ENCODE data around the gene ZNF30.

ZNF30 gene

DNA sequence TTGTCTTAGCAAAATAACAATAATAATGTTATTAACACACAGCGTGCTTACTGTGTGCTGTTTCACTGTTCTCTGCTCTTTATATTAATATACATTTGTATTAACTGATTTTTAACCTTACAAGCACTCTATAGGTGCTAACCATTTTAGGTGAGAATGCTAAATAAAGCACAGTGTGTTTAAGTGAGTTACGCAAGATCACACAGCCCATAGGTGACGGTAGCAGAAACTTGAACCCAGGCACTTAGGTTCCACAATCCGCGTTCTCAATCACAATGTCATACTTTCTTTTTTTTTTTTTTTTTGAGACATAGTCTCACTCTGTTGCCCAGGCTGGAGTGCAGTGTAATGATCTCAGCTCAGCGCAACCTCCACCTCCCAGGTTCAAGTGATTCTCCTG is 5.8 kb downstream of the ZNF30 start:
- in situ Hi-C loops (cut with MboI; ENCODE audit: low pct_unique_long_range_greater_than_20kb, low sequenced_read_pairs, unreplicated experiment): no loop called here
- TF ChIP-seq, protein P1, sequence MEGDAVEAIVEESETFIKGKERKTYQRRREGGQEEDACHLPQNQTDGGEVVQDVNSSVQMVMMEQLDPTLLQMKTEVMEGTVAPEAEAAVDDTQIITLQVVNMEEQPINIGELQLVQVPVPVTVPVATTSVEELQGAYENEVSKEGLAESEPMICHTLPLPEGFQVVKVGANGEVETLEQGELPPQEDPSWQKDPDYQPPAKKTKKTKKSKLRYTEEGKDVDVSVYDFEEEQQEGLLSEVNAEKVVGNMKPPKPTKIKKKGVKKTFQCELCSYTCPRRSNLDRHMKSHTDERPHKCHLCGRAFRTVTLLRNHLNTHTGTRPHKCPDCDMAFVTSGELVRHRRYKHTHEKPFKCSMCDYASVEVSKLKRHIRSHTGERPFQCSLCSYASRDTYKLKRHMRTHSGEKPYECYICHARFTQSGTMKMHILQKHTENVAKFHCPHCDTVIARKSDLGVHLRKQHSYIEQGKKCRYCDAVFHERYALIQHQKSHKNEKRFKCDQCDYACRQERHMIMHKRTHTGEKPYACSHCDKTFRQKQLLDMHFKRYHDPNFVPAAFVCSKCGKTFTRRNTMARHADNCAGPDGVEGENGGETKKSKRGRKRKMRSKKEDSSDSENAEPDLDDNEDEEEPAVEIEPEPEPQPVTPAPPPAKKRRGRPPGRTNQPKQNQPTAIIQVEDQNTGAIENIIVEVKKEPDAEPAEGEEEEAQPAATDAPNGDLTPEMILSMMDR (IDR thresholded peaks at IDR 0.05; ENCODE audit: extremely low read depth, insufficient read depth, missing control alignments): no peak
- DNase-seq (ENCODE audit: low spot score): no peak

DNA sequence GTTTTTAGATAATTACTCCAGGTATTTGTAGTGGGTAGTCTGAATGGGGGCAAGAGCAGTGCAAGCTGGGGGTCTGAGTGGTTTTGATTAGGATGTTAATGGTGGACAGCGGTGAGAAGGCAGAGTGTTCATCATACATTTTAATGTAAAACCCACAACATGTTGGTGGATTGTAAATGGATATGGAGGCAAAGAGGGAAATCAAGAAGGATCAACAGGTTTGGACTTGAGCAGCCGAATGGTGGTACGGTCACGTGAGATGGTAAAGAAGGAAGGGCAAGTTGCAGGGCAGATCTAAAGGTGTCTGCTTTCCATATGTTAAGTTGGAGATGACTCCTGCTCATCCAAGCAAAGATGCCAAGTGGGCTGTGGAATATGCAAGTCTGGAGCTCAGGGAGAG is 9.5 kb downstream of the ZNF30 start:
- DNase-seq (ENCODE audit: low spot score): no peak
- TF ChIP-seq, protein P1 (IDR thresholded peaks at IDR 0.05; ENCODE audit: extremely low read depth, insufficient read depth, missing control alignments): no peak
- in situ Hi-C loops (cut with MboI; ENCODE audit: low pct_unique_long_range_greater_than_20kb, low sequenced_read_pairs, unreplicated experiment): no loop called here

DNA sequence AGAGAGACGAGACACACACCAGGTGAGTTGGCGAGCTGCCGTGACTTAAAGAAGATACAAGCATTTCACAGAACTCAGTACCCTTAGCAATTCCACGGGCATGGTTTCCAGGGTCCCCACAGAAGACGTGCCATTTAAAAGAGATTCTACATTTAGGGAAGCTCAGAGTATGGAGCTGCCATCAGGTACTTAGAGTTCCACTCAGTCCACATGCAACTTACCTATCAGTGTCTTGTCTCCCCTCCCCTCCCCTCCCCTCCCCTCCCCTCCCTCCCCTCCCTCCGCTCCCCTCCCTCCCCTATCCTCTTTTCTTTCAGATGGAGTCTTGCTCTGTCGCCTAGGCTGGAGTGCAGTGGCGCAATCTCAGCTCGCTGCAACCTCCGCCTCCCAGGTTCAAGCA is 12.2 kb downstream of the ZNF30 start:
- no peak for DNase-seq (ENCODE audit: low spot score)
- in situ Hi-C loops (cut with MboI; ENCODE audit: low pct_unique_long_range_greater_than_20kb, low sequenced_read_pairs, unreplicated experiment): no loop called here
- TF ChIP-seq, protein P1 (IDR thresholded peaks at IDR 0.05; ENCODE audit: extremely low read depth, insufficient read depth, missing control alignments): no peak

DNA sequence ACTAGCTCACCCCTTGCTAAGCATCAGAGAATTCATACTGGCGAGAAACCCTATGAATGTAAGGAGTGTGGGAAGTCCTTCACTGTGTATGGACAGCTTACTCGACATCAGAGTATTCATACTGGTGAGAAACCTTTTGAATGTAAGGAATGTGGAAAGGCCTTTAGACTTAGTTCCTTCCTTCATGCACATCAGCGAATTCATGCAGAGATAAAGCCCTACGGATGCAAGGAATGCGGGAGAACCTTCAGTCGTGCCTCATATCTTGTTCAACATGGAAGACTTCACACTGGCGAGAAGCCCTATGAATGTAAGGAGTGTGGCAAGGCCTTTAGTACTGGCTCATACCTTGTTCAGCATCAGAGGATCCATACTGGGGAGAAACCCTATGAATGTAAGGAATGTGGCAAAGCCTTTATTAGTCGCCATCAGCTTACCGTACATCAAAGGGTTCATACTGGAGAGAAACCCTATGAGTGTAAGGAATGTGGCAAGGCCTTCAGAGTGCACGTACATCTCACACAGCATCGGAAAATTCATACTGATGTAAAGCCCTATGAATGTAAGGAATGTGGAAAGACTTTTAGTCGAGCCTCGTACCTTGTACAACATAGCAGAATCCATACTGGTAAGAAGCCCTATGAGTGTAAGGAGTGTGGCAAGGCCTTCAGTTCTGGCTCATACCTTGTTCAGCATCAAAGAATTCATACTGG is 17.3 kb downstream of the ZNF30 start:
- in situ Hi-C loops (cut with MboI; ENCODE audit: low pct_unique_long_range_greater_than_20kb, low sequenced_read_pairs, unreplicated experiment): no loop called here
- DNase-seq (ENCODE audit: low spot score): no peak
- TF ChIP-seq, protein P1 (IDR thresholded peaks at IDR 0.05; ENCODE audit: extremely low read depth, insufficient read depth, missing control alignments): no peak

DNA sequence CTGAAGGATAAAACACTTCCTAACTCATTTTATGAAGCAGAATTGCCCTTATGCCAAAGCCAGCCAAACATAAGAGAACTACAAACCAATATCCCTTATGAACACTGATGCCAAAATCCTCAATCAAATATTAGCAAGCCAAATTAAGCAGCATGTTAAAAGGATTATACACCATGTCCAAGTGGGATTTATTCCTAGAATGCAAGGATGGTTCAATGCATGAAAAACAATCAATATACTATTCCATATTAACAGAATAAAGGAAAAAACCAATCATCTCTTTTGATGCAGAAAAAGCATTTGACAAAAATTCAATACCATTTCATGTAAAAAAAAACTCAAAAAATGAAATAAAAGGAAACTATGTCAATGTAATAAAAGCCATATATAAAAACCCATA is 26.4 kb downstream of the ZNF30 start:
- in situ Hi-C loops (cut with MboI; ENCODE audit: low pct_unique_long_range_greater_than_20kb, low sequenced_read_pairs, unreplicated experiment): no loop called here
- TF ChIP-seq, protein P1 (IDR thresholded peaks at IDR 0.05; ENCODE audit: extremely low read depth, insufficient read depth, missing control alignments): no peak
- no peak for DNase-seq (ENCODE audit: low spot score)

DNA sequence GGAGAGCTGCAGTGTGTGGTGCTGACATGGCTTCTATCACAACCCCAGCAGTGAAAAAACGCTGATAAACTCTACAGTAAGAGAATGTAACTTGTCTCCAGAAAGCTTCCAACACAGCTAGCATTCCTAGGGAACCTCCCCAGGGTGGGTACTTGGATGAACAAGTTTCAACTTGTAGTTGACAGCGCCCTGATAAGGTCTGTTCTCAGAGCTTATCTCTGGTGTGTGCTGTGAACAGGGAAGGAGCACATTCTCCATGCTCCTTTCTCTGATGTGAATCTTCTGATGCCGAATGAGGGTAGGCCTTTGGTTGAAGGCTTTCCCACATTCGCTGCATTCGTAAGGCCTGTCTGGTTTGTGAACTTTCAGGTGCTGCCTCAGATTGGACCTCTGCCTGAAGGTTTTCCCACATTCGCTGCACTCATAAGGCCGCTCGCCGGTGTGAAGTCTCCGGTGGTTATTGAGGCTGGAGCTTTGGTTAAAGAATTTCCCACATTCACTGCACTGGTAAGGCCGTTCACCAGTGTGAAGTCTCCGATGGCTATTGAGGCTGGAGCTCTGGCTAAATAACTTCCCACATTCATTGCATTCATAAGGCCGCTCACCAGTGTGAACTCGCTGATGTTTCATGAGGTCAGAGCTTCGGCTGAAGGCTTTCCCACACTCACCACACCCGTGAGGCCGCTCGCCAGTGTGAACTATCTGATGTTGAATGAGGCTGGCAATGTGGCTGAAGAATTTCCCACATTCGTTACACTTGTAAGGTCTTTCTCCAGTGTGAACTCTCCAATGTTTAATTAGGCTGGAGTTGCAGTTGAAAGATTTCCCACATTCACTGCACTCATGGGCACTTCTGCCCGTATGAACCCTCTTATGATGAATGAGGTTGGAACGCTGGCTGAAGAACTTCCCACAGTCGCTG is 31.4 kb downstream of the ZNF30 start:
- in situ Hi-C loops (cut with MboI; ENCODE audit: low pct_unique_long_range_greater_than_20kb, low sequenced_read_pairs, unreplicated experiment): no loop called here
- no peak for DNase-seq (ENCODE audit: low spot score)
- TF ChIP-seq, protein P1 (IDR thresholded peaks at IDR 0.05; ENCODE audit: extremely low read depth, insufficient read depth, missing control alignments): no peak

Measured in GM13977 (cell line).